ENCODE results near the gene PRPS1. TPM values are rescaled to one million over a fixed set of nuclear protein-coding genes. Genes with fewer than 3 reads are reported as not detected.

The PRPS1 gene
- total RNA-seq, 2 experiments from 2014 or later: 66.5 to 70.4 TPM

DNA sequence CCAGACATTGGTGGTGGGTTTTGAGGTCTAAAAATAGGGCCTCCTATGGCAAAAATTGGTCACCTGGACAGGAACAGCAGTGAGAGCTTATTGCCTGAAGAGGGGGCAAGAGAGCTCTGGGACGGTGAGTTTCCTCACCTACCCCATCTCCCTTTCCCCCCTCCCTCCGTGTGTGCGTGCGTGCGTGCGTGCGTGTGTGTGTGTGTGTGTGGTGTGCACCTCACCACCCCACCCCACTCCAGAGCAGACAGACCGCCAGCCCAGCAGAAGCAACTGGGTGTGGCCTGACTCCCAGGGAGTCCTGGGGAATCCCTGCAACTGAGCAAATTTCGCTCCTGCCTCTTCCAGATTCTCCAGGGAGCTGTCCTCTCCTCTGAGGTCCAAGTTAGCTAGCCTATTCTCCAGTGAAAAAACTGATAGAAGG lies 44.7 kb downstream of the PRPS1 start:
- peak overlapping the region; percentile 99 for H3K27ac Mint-ChIP-seq
- H3K9me3 Mint-ChIP-seq: no peaks in the 10 kb centered on the region
- peaks cover 51% of the 10 kb centered on the region for H3K4me1 Mint-ChIP-seq (ENCODE audit: low read depth)
- TF ChIP-seq, protein P1, sequence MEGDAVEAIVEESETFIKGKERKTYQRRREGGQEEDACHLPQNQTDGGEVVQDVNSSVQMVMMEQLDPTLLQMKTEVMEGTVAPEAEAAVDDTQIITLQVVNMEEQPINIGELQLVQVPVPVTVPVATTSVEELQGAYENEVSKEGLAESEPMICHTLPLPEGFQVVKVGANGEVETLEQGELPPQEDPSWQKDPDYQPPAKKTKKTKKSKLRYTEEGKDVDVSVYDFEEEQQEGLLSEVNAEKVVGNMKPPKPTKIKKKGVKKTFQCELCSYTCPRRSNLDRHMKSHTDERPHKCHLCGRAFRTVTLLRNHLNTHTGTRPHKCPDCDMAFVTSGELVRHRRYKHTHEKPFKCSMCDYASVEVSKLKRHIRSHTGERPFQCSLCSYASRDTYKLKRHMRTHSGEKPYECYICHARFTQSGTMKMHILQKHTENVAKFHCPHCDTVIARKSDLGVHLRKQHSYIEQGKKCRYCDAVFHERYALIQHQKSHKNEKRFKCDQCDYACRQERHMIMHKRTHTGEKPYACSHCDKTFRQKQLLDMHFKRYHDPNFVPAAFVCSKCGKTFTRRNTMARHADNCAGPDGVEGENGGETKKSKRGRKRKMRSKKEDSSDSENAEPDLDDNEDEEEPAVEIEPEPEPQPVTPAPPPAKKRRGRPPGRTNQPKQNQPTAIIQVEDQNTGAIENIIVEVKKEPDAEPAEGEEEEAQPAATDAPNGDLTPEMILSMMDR (IDR thresholded peaks at IDR 0.05): peak; percentile 58
- Histone ChIP-seq H3K4me3 (ENCODE audit: low read length) (peak overlapping the region; percentile 33), H3K4me1 (ENCODE audit: insufficient read depth, low read length) (peaks cover 59% of the 10 kb centered on the region), H3K36me3 (ENCODE audit: insufficient read depth, low read length) (no peaks in the 10 kb centered on the region), H3K9me3 (ENCODE audit: control insufficient read depth in 1 of 2, insufficient read depth in 1 of 2, low read length in 2 of 2) (no peaks in the 10 kb centered on the region), H3K27ac (ENCODE audit: low read depth in 1 of 2, low read length in 2 of 2) (peak overlapping the region; percentile 97 to 98), H3K27me3 (ENCODE audit: control insufficient read depth in 1 of 2, insufficient read depth in 2 of 2, low read length in 2 of 2) (no peaks in the 10 kb centered on the region)
- peak overlapping the region; percentile 87 for H3K4me3 Mint-ChIP-seq
- peaks cover 5% of the 10 kb centered on the region for H3K36me3 Mint-ChIP-seq (ENCODE audit: low read depth)
- ChIA-PET CTCF (interaction anchor here (0.6 to 8.0 kb wide), 20 partner anchors 8 to 155 kb away, joined by 3 to 261 read pairs (median 5); partner anchors contain the start of genes NCBP2L, PRPS1 and TSC22D3), POLR2A (interaction anchor here (0.5 to 18.0 kb wide), 13 partner anchors 12 to 418 kb away, joined by 3 to 754 read pairs (median 8); partner anchors contain the start of genes ATG4A, MID2, NCBP2L and PRPS1)
- peak; percentile 67 to 94 (median 78) for DNase-seq
- ATAC-seq (ENCODE audit: poor library complexity): peak; percentile 45
- intact Hi-C loops (cut with DNase I, micrococcal nuclease): loop anchor here (1.0 kb wide), 2 partner anchors 44 to 103 kb away; no protein-coding TSS in a partner anchor
- no peaks in the 10 kb centered on the region for H3K27me3 Mint-ChIP-seq

DNA sequence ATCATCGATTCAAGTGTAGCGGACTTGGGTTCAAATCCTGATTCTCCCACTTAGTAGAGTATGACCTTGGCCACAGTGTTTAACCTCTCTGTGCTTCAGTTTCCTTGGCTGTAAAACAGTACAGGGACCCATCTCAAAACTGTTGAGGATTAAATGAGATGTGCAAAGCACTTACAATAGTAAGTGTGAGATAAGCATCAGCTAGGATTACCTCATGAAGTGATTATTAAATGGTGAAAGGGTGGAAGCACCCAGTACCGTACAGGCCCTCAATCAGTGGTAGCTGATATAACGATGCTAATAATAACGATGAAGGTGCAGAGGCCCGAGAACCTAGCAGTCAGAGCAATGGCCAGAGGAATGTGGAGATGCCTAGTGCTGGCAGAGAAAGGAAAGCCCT lies 45.1 kb downstream of the PRPS1 start:
- peak overlapping the region; percentile 33 for H3K4me3 ChIP-seq (ENCODE audit: low read length)
- no peaks in the 10 kb centered on the region for H3K27me3 ChIP-seq (ENCODE audit: control insufficient read depth in 1 of 2, insufficient read depth in 2 of 2, low read length in 2 of 2)
- TF ChIP-seq, protein P1 (IDR thresholded peaks at IDR 0.05): no peak
- peak overlapping the region; percentile 97 to 98 for H3K27ac ChIP-seq (ENCODE audit: low read depth in 1 of 2, low read length in 2 of 2)
- peak in 1 of 14 experiments; percentile 53 for DNase-seq
- CTCF ChIA-PET: interaction anchor here (0.8 to 8.0 kb wide), 17 partner anchors 9 to 104 kb away, joined by 3 to 261 read pairs (median 7); partner anchors contain the start of genes NCBP2L, PRPS1 and TSC22D3
- no peaks in the 10 kb centered on the region for H3K36me3 ChIP-seq (ENCODE audit: insufficient read depth, low read length)
- H3K4me1 ChIP-seq (ENCODE audit: insufficient read depth, low read length): peaks cover 64% of the 10 kb centered on the region
- Mint-ChIP-seq H3K27me3 (no peaks in the 10 kb centered on the region), H3K36me3 (ENCODE audit: low read depth) (peaks cover 5% of the 10 kb centered on the region), H3K4me3 (peak overlapping the region; percentile 87), H3K9me3 (no peaks in the 10 kb centered on the region), H3K27ac (peak overlapping the region; percentile 99), H3K4me1 (ENCODE audit: low read depth) (peaks cover 55% of the 10 kb centered on the region)
- intact Hi-C loops (cut with DNase I, micrococcal nuclease): loop anchor here (1.0 kb wide), 2 partner anchors 44 to 103 kb away; no protein-coding TSS in a partner anchor
- POLR2A ChIA-PET: interaction anchor here (0.5 to 18.0 kb wide), 16 partner anchors 11 to 418 kb away, joined by 3 to 754 read pairs (median 6); partner anchors contain the start of genes ATG4A, MID2, NCBP2L and PRPS1
- H3K9me3 ChIP-seq (ENCODE audit: control insufficient read depth in 1 of 2, insufficient read depth in 1 of 2, low read length in 2 of 2): no peaks in the 10 kb centered on the region
- peak; percentile 5 for ATAC-seq (ENCODE audit: poor library complexity)

- intact Hi-C loops (cut with DNase I, micrococcal nuclease): loop anchor here (1.0 to 2.0 kb wide), 4 partner anchors 38 to 102 kb away; no protein-coding TSS in a partner anchor
- Mint-ChIP-seq H3K9me3 (no peaks in the 10 kb centered on the region), H3K27me3 (no peaks in the 10 kb centered on the region), H3K27ac (peak overlapping the region; percentile 99), H3K36me3 (ENCODE audit: low read depth) (peaks cover 5% of the 10 kb centered on the region), H3K4me1 (ENCODE audit: low read depth) (peaks cover 61% of the 10 kb centered on the region), H3K4me3 (peak overlapping the region; percentile 87)
- DNase-seq (peak; percentile 76 to 97 (median 88)), ATAC-seq (ENCODE audit: poor library complexity) (peak; percentile 68)
- H3K4me3 ChIP-seq (ENCODE audit: low read length): peak overlapping the region; percentile 79
- POLR2A ChIA-PET: interaction anchor here (0.7 to 18.0 kb wide), 15 partner anchors 11 to 152 kb away, joined by 3 to 754 read pairs (median 8); partner anchors contain the start of genes MID2, NCBP2L, PRPS1 and TSC22D3
- H3K4me1 ChIP-seq (ENCODE audit: insufficient read depth, low read length): peaks cover 70% of the 10 kb centered on the region
- CTCF ChIA-PET: interaction anchor here (1.6 to 8.0 kb wide), 7 partner anchors 15 to 103 kb away, joined by 8 to 261 read pairs (median 29); partner anchors contain the start of genes NCBP2L, PRPS1 and TSC22D3
- H3K36me3 ChIP-seq (ENCODE audit: insufficient read depth, low read length): no peaks in the 10 kb centered on the region
- TF ChIP-seq, protein P1 (IDR thresholded peaks at IDR 0.05): no peak
- H3K27ac ChIP-seq (ENCODE audit: low read depth in 1 of 2, low read length in 2 of 2): peak overlapping the region; percentile 97 to 98
- no peaks in the 10 kb centered on the region for H3K27me3 ChIP-seq (ENCODE audit: control insufficient read depth in 1 of 2, insufficient read depth in 2 of 2, low read length in 2 of 2)
- no peaks in the 10 kb centered on the region for H3K9me3 ChIP-seq (ENCODE audit: control insufficient read depth in 1 of 2, insufficient read depth in 1 of 2, low read length in 2 of 2)
Observed at GRCh38 chrX:107673933-107674479, 45.7 kb downstream of the PRPS1 start.
